Loucy (cell line): ENCODE data around the gene HOXB1.

Experiments used
- CTCF ChIP-seq: fragments of 200-600 bp; sonication (generic); conservative IDR thresholded peaks from 2 replicates; pipeline ENCODE4 v1.5.1; 2014; ENCODE audit warnings: mild to moderate bottlenecking, antibody characterized with exemption, low read length
- EZH2phosphoT487 ChIP-seq: fragments of 200-600 bp; IDR thresholded peaks from 2 replicates; pipeline ENCODE4 v1.6.1; 2018; ENCODE audit warnings: antibody characterized with exemption, mild to moderate bottlenecking, moderate library complexity, borderline replicate concordance

GRCh38 chr17:48546137-48546923 is 15.5 kb upstream of the HOXB1 start:
- TF ChIP-seq CTCF (no peak), EZH2phosphoT487 (no peak)
